ENCODE results near the gene REC8.

- TF ChIP-seq CTCF (IDR thresholded peaks at IDR 0.05) (no peak), POLR2A (IDR thresholded peaks at IDR 0.05) (no peak), EP300 (IDR thresholded peaks at IDR 0.05) (no peak), POLR2AphosphoS5 (IDR thresholded peaks at IDR 0.05) (no peak)
Observed at GRCh38 chr14:24206260-24207103, 34.6 kb downstream of the REC8 start.

All from suprapubic skin (tissue), 4 donors.